Left lung (tissue), 10 donors: ENCODE data around the gene DGUOK. TPM values are rescaled to one million over a fixed set of nuclear protein-coding genes. Genes with fewer than 3 reads are reported as not detected.

Experiments used
- ATAC-seq: fragments of 200-7000 bp; cut with Tn5 transposase; one replicate; pipeline ENCODE4 v1.9.1; 2020; ENCODE audit warnings: moderate library complexity
- DNase-seq, 4 donors: peaks; one replicate each; pipeline ENCODE4 v3.0.0-alpha.2; 2013 to 2020
- H3K27ac ChIP-seq, 2 donors: fragments of 200-600 bp; sonication (generic) in 1 of 2; one replicate each; pipeline versions ENCODE4 v1.5.0 to v1.8.0; 2020 to 2021
- H3K27me3 ChIP-seq, 2 donors: fragments of 200-600 bp; sonication (generic) in 1 of 2; one replicate each; pipeline versions ENCODE4 v1.5.0 to v1.8.0; 2020 to 2021
- H3K36me3 ChIP-seq, 2 donors: fragments of 200-600 bp; sonication (generic) in 1 of 2; one replicate each; pipeline versions ENCODE4 v1.5.0 to v1.8.0; 2020 to 2021
- H3K4me1 ChIP-seq, 2 donors: fragments of 200-600 bp; one replicate each; pipeline ENCODE4 v1.8.0; 2021
- H3K4me3 ChIP-seq, 2 donors: fragments of 200-600 bp; sonication (generic) in 1 of 2; one replicate each; pipeline versions ENCODE4 v1.5.0 to v1.8.0; 2020 to 2021; ENCODE audit warnings: mild to moderate bottlenecking in 1 of 2
- H3K9me3 ChIP-seq, 2 donors: fragments of 200-600 bp; sonication (generic) in 1 of 2; one replicate each; pipeline versions ENCODE4 v1.5.0 to v1.8.0; 2020 to 2021
- intact Hi-C, 2 donors: fragments of 100-400 bp; cut with DNase I; formaldehyde crosslinking; loops; one replicate each; pipeline versions ENCODE4 v1.11.2 to v1.14.2; 2022
- polyA plus RNA-seq, 6 donors: library from polyadenylated mRNA; unstranded; fragments of 120-200 nt; gene quantifications; one replicate each; pipeline ENCODE4 v1.2.1, GENCODE V29; 2013; ENCODE audit not compliant: insufficient read length in 6 of 6
- total RNA-seq, 2 donors: library from RNA; stranded (reverse); fragmentation: NEBNext Ultra II Directional; extraction: Animal tissue kit (Norgen Biotek cat#: 25700); gene quantifications; one replicate each; pipeline ENCODE4 v1.2.1, GENCODE V29; 2021
- TF ChIP-seq, protein P1 (sequence below), 2 donors: fragments of 200-600 bp; sonication (generic) in 1 of 2; IDR thresholded peaks; one replicate each; pipeline versions ENCODE4 v1.5.0 to v1.8.0; 2021; ENCODE audit warnings: antibody characterized with exemption in 2 of 2
- donor health status: DM: no; HTN: yes; CAD: no.
- donor health status: DM: no; HTN: no; CAD: no.

The DGUOK gene
- total and polyA plus RNA-seq, 8 donors: 32.1 to 64.5 (median 60.3) TPM

DNA sequence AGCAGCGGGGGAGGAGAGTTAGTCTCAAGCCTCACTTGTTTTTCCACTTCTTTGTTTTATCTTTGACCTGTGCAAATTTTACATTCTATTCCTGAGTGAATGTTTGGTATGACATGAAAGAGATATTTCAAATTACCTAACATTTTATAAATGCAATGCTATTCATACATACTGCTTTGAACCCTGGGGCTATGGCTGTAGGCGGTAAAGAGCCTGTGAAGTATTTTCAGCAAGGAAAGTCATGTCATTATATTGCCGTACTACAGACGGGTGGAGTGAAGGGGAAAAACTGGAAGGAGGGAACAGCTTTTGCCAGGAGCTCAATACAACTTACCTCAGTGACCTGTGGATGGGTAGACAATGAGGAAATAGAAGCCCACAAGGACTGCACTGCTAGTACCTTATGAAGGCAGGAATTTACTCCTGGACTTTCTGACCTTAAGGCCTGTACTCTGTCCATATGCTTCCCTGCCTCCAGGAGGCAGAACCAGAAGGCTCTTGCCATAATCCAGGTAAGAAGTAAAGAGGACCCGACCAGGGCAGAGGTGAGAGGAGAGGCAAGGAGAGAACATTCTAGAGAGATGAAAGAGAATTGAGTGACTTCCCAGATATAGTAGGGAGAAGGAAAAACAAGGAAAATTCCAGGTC lies 29.7 kb downstream of the DGUOK start:
- DNase-seq: no peak
- Histone ChIP-seq H3K4me3 (no peak overlapping the region), H3K36me3 (peaks cover 0 to 82% of the 10 kb centered on the region in 2 donors), H3K27me3 (no peaks in the 10 kb centered on the region), H3K9me3 (no peaks in the 10 kb centered on the region), H3K4me1 (peaks cover 7 to 21% of the 10 kb centered on the region in 2 donors), H3K27ac (no peak overlapping the region)
- no peak for ATAC-seq
- TF ChIP-seq, protein P1, sequence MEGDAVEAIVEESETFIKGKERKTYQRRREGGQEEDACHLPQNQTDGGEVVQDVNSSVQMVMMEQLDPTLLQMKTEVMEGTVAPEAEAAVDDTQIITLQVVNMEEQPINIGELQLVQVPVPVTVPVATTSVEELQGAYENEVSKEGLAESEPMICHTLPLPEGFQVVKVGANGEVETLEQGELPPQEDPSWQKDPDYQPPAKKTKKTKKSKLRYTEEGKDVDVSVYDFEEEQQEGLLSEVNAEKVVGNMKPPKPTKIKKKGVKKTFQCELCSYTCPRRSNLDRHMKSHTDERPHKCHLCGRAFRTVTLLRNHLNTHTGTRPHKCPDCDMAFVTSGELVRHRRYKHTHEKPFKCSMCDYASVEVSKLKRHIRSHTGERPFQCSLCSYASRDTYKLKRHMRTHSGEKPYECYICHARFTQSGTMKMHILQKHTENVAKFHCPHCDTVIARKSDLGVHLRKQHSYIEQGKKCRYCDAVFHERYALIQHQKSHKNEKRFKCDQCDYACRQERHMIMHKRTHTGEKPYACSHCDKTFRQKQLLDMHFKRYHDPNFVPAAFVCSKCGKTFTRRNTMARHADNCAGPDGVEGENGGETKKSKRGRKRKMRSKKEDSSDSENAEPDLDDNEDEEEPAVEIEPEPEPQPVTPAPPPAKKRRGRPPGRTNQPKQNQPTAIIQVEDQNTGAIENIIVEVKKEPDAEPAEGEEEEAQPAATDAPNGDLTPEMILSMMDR (IDR thresholded peaks at IDR 0.05): no peak
- intact Hi-C loops: no loop called here

GRCh38 chr2:73961274-73961673 lies 34.6 kb downstream of the DGUOK start:
- peaks cover 0 to 4% of the 10 kb centered on the region in 2 donors for H3K9me3 ChIP-seq
- intact Hi-C loops: no loop called here
- TF ChIP-seq, protein P1 (IDR thresholded peaks at IDR 0.05): no peak
- no peak overlapping the region for H3K4me3 ChIP-seq
- H3K4me1 ChIP-seq: no peaks in the 10 kb centered on the region
- no peaks in the 10 kb centered on the region for H3K27me3 ChIP-seq
- H3K27ac ChIP-seq: no peak overlapping the region
- H3K36me3 ChIP-seq: peaks cover 0 to 39% of the 10 kb centered on the region in 2 donors
- DNase-seq: no peak
- no peak for ATAC-seq

- DNase-seq (no peak), ATAC-seq (no peak)
- Histone ChIP-seq H3K4me3 (no peak overlapping the region), H3K9me3 (peaks cover 0 to 4% of the 10 kb centered on the region in 2 donors), H3K27ac (no peak overlapping the region), H3K4me1 (no peaks in the 10 kb centered on the region), H3K27me3 (no peaks in the 10 kb centered on the region), H3K36me3 (peaks cover 0 to 32% of the 10 kb centered on the region in 2 donors)
- intact Hi-C loops: no loop called here
- TF ChIP-seq, protein P1 (IDR thresholded peaks at IDR 0.05): no peak
These were observed 35.3 kb downstream of the DGUOK start for GRCh38 chr2:73961823-73962615.

- H3K36me3 ChIP-seq: peaks cover 0 to 24% of the 10 kb centered on the region in 2 donors
- intact Hi-C loops: no loop called here
- H3K27me3 ChIP-seq: no peaks in the 10 kb centered on the region
- peaks cover 0 to 4% of the 10 kb centered on the region in 2 donors for H3K9me3 ChIP-seq
- TF ChIP-seq, protein P1 (IDR thresholded peaks at IDR 0.05): no peak
- ATAC-seq (no peak), DNase-seq (no peak)
- H3K4me1 ChIP-seq: peaks cover 0 to under 1% of the 10 kb centered on the region in 2 donors
- no peak overlapping the region for H3K4me3 ChIP-seq
- no peak overlapping the region for H3K27ac ChIP-seq
These were observed 36.1 kb downstream of the DGUOK start for GRCh38 chr2:73962798-73963197.

- DNase-seq (no peak), ATAC-seq (no peak)
- Histone ChIP-seq H3K27ac (no peak overlapping the region), H3K9me3 (peaks cover 0 to 4% of the 10 kb centered on the region in 2 donors), H3K4me1 (peaks cover 0 to 4% of the 10 kb centered on the region in 2 donors), H3K27me3 (no peaks in the 10 kb centered on the region), H3K36me3 (peaks cover 0 to 17% of the 10 kb centered on the region in 2 donors), H3K4me3 (no peak overlapping the region)
- intact Hi-C loops: no loop called here
- TF ChIP-seq, protein P1 (IDR thresholded peaks at IDR 0.05): no peak
These were observed 36.9 kb downstream of the DGUOK start for GRCh38 chr2:73963385-73964120.
